C4-2B (cell line): ENCODE results near the gene MBNL1.

Experiments used
- H3K27ac ChIP-seq: fragments of 450-650 bp; 2 replicates; pipeline ENCODE4 v1.5.1; 2017
- ZFX ChIP-seq: fragments of 450-650 bp; IDR thresholded peaks from 2 replicates; pipeline ENCODE4 v1.6.1; 2017
- TF ChIP-seq, protein P1 (sequence below): fragments of 450-650 bp; conservative IDR thresholded peaks from 2 replicates; pipeline ENCODE4 v1.5.1; 2017; ENCODE audit warnings: mild to moderate bottlenecking

The MBNL1 gene

DNA sequence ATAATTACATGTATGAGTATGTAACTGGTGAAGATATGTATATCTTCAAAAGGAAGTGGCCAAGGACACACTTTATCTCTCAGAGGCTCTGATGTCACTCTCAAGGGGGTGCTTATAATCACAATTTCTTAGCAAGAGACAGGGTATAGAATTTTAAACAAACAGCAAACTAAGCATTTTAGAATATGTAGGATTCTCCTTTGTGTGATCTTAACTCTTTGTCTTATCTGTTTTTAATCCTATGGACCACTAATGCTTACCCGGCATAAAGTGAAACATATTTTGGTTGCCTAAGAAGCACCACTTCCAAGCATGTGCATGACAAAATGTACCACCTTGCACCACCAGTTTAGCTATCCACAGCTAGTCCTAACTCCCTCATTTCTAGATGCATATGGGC lies 8.2 kb upstream of the MBNL1 start:
- no peak overlapping the region for H3K27ac ChIP-seq
- TF ChIP-seq, protein P1, sequence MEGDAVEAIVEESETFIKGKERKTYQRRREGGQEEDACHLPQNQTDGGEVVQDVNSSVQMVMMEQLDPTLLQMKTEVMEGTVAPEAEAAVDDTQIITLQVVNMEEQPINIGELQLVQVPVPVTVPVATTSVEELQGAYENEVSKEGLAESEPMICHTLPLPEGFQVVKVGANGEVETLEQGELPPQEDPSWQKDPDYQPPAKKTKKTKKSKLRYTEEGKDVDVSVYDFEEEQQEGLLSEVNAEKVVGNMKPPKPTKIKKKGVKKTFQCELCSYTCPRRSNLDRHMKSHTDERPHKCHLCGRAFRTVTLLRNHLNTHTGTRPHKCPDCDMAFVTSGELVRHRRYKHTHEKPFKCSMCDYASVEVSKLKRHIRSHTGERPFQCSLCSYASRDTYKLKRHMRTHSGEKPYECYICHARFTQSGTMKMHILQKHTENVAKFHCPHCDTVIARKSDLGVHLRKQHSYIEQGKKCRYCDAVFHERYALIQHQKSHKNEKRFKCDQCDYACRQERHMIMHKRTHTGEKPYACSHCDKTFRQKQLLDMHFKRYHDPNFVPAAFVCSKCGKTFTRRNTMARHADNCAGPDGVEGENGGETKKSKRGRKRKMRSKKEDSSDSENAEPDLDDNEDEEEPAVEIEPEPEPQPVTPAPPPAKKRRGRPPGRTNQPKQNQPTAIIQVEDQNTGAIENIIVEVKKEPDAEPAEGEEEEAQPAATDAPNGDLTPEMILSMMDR = no peak
- no peak for TF ChIP-seq ZFX

DNA sequence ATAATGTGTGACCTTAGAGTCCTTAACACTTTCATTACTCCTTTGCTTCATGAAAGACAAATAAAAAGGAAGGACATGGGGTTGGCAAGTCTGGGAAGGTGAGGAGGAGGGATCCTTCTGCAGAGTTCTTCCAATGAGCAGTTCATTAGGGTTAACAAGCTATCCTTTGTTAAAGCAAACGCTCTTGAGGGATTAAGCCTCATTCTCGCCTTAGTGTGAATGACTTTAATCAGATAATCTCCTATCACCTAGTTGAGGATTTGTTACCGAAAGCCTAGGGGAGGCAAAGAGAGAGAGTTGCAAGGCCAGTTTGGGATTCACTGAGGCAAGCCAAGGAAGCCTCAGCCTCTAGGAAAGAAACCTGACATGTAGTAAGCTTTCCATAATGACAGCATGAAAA lies 7.4 kb upstream of the MBNL1 start:
- no peak overlapping the region for H3K27ac ChIP-seq

DNA sequence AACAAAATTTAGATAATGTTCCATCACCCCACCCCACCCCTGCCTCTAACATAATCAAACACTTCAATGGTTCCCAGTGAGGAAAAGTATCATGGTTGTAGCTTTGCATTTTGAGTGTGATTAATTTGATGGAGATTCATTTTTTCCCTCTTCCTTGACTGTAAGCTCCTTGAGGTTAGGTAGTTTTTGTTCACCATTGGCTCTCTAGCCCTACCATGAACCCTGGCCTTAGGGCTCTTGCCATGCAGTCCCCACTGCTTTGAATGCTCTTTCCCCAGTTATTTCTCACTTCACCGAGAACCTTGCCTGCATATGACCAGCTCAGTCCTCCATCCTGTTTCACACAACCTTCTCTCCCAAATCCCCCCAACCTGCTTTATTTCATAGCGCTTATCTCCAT lies 5.0 kb upstream of the MBNL1 start:
- no peak overlapping the region for H3K27ac ChIP-seq
- TF ChIP-seq, protein P1 = no peak
- TF ChIP-seq ZFX = no peak

More for the DNA sequence above, 7.4 kb upstream of the MBNL1 start:
- no peak for TF ChIP-seq ZFX
- TF ChIP-seq, protein P1 = no peak

DNA sequence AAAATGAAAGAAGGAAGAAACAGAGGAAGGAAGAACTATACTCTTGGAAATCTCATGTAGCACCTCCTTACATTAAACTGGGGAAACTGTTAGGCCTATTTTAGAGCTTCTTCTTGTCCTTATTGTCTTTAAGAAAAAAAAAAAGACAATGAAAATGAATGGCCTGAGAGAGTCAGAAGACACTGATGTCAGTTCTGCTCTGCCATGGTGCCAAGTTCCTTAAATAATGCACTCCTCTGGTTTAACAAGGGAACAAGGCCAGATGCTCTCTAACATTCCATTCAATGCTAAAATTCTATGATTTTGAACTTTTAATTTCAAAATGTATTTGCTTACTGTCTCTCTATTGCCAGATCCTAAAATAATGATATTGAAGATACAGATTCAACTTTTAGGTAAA lies 4.4 kb upstream of the MBNL1 start:
- TF ChIP-seq, protein P1 = no peak
- no peak for TF ChIP-seq ZFX
- no peak overlapping the region for H3K27ac ChIP-seq

DNA sequence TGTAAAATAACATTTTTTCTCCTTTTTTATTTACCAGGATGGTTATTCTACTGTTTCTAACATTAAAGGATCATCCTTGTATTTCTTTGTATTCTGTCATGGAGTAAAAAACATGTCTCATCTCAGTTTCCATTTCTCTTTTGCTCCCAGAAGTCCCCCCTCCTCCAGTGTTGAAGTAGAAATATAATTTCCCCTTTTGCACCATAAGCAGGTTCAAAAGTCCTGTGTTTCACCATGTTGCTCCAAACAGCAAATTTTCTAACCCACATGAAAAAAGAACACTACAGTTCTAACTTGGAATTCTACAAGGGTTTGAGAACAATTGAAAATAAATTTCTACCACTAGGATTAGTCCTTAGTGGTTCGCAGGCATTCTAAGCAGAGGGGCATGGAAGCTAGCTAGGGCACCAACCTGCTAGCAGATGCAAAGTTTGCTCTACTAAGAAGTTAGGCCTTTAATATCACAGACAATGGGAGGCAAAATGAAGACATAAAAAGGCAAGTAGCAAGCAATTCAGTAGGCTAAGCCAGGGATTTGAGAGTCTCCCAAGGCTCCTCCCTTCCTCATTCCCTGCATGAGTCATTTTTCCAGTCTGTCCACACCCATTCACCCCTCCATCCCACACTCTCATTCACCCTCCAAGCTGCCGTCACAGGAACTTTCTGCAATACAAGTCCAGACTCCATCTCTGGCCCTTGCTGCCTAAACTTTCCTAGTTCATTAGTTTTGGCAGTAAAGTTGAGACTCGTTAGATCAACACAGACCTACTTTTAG lies 2.3 kb upstream of the MBNL1 start:
- TF ChIP-seq, protein P1 = no peak
- TF ChIP-seq ZFX = no peak
- H3K27ac ChIP-seq = no peak overlapping the region

DNA sequence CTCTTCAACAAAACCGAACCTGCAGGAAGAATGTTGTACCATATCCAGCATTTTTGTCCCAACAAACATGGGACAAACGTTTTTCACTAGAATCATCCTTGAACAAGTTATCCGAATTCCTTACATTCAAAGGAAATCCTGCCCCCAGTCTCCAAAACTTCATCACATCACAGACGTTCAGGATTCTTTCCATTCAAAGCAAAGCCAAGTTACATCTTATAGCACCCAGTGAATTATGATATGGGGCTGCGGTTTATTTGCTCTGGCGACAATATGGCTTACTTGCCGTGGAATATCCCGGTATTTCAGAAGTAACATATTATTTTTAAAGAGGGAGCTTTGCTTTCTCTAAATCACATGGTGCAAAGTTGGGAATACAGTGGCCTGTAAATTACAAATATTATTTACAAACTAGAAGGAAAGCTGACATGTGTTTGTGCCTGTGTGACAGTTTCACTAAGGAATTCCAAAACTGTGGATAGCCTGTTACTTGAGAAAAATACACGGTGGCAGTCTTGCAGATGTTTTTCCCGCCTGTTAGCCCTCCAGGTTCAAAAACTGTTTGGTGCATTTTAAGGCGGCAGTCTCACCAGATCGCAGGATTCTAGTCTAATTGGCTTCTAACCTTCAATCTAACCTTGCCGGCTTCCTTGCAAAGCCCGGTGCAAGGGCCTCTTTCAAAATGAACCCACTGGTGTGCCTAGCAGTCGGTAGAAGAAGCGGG lies 736 bp upstream of the MBNL1 start:
- H3K27ac ChIP-seq = peak overlapping the region; percentile 93
- TF ChIP-seq, protein P1 = no peak
- TF ChIP-seq ZFX = no peak
